NCI-H2196 (cell line): ENCODE measurements around the gene KLF3.

ENCODE experiments used
- DNase-seq: peaks from one replicate; lab custom pipeline; 2025; ENCODE audit not compliant: unreplicated experiment; lab: John Stamatoyannopoulos, UW

KLF3 gene

GRCh38 chr4:38735870-38736269 lies 71.9 kb downstream of the KLF3 start:
- DNase-seq = no peak

GRCh38 chr4:38738940-38739803 lies 75.2 kb downstream of the KLF3 start:
- DNase-seq = no peak

GRCh38 chr4:38740303-38740702 lies 76.3 kb downstream of the KLF3 start:
- DNase-seq = no peak

GRCh38 chr4:38743866-38744265 lies 79.9 kb downstream of the KLF3 start:
- DNase-seq = no peak

GRCh38 chr4:38745881-38746280 lies 81.9 kb downstream of the KLF3 start:
- DNase-seq = no peak

- no peak for DNase-seq
Measured at GRCh38 chr4:38747629-38748028, 83.6 kb downstream of the KLF3 start.

- DNase-seq = no peak
Measured at GRCh38 chr4:38749336-38749735, 85.3 kb downstream of the KLF3 start.
